H9 (cell line): Measurements from ENCODE around the gene ITPR1. TPM values are rescaled to one million over a fixed set of nuclear protein-coding genes. Genes with fewer than 3 reads are reported as not detected.

Experiments used
- DNase-seq: peaks from one replicate; pipeline ENCODE4 v3.0.0-alpha.2; 2017
- H2AFZ ChIP-seq: one replicate; pipeline ENCODE4 v1.6.1; 2013; ENCODE audit warnings: mild to moderate bottlenecking, low read length, control low read depth, moderate library complexity
- H2AK5ac ChIP-seq: 2 replicates; pipeline ENCODE4 v1.6.1; 2013; ENCODE audit warnings: low read length, control low read depth, mixed read lengths; ENCODE audit not compliant: insufficient read length
- H2BK120ac ChIP-seq: one replicate; pipeline ENCODE4 v1.6.1; 2013; ENCODE audit warnings: low read depth, mild to moderate bottlenecking, low read length, control low read depth, inconsistent platforms; ENCODE audit not compliant: poor library complexity, severe bottlenecking
- H2BK12ac ChIP-seq: 2 replicates; pipeline ENCODE4 v1.6.1; 2013; ENCODE audit warnings: low read length, control low read depth, mixed read lengths, low read depth; ENCODE audit not compliant: insufficient read length
- H2BK15ac ChIP-seq: 2 replicates; pipeline ENCODE4 v1.6.1; 2013; ENCODE audit warnings: low read depth, low read length, control low read depth
- H2BK20ac ChIP-seq: one replicate; pipeline ENCODE4 v1.6.1; 2013; ENCODE audit warnings: low read depth, mild to moderate bottlenecking, low read length, control low read depth, inconsistent platforms; ENCODE audit not compliant: poor library complexity, severe bottlenecking
- H2BK5ac ChIP-seq: 2 replicates; pipeline ENCODE4 v1.6.1; 2013; ENCODE audit warnings: low read length, control low read depth, mixed read lengths; ENCODE audit not compliant: insufficient read length
- H3K14ac ChIP-seq: 2 replicates; pipeline ENCODE4 v1.6.1; 2013; ENCODE audit warnings: low read length, control low read depth; ENCODE audit not compliant: insufficient read depth
- H3K18ac ChIP-seq: 2 replicates; pipeline ENCODE4 v1.6.1; 2013; ENCODE audit warnings: low read depth, mild to moderate bottlenecking, mixed read lengths, low read length, control low read depth; ENCODE audit not compliant: insufficient read length
- H3K23ac ChIP-seq: 2 replicates; pipeline ENCODE4 v1.6.1; 2013; ENCODE audit warnings: low read length, control low read depth, mixed read lengths, low read depth; ENCODE audit not compliant: insufficient read length
- H3K23me2 ChIP-seq: 2 replicates; pipeline ENCODE4 v1.6.1; 2013; ENCODE audit warnings: low read depth, mild to moderate bottlenecking, mixed read lengths, low read length, control low read depth; ENCODE audit not compliant: insufficient read length, poor library complexity, severe bottlenecking
- H3K27ac ChIP-seq: 2 replicates; pipeline ENCODE4 v1.5.1; 2013; ENCODE audit warnings: low read length, control low read depth, mixed read lengths, low read depth; ENCODE audit not compliant: insufficient read length
- H3K27me3 ChIP-seq: 2 replicates; pipeline ENCODE4 v1.6.1; 2013; ENCODE audit warnings: low read length, control low read depth, inconsistent platforms; ENCODE audit not compliant: insufficient read depth
- H3K4ac ChIP-seq: 2 replicates; pipeline ENCODE4 v1.6.1; 2013; ENCODE audit warnings: low read depth, mild to moderate bottlenecking, control low read depth, inconsistent platforms, low read length, moderate library complexity
- H3K4me1 ChIP-seq: 2 replicates; pipeline ENCODE4 v1.6.1; 2013; ENCODE audit warnings: low read length, control low read depth, inconsistent platforms; ENCODE audit not compliant: insufficient read depth
- H3K4me2 ChIP-seq: 2 replicates; pipeline ENCODE4 v1.6.1; 2013; ENCODE audit warnings: low read length, control low read depth, mixed read lengths; ENCODE audit not compliant: insufficient read length, insufficient read depth
- H3K56ac ChIP-seq: 2 replicates; pipeline ENCODE4 v1.6.1; 2013; ENCODE audit warnings: low read depth, mild to moderate bottlenecking, mixed read lengths, low read length, control low read depth; ENCODE audit not compliant: insufficient read length
- H3K79me1 ChIP-seq: 2 replicates; pipeline ENCODE4 v1.6.1; 2013; ENCODE audit warnings: low read depth, mild to moderate bottlenecking, moderate library complexity, low read length, control low read depth, inconsistent platforms; ENCODE audit not compliant: insufficient read depth, poor library complexity, severe bottlenecking
- H3K79me2 ChIP-seq: 2 replicates; pipeline ENCODE4 v1.6.1; 2013; ENCODE audit warnings: low read length, control low read depth, inconsistent platforms; ENCODE audit not compliant: insufficient read depth
- H3K9ac ChIP-seq: 2 replicates; pipeline ENCODE4 v1.6.1; 2013; ENCODE audit warnings: low read length, control low read depth, mixed read lengths; ENCODE audit not compliant: insufficient read length; ENCODE audit errors: extremely low read depth
- H3K9me3 ChIP-seq: one replicate; pipeline ENCODE4 v1.6.1; 2013; ENCODE audit warnings: low read depth, low read length, inconsistent platforms; ENCODE audit not compliant: control insufficient read depth
- H3T11ph ChIP-seq: one replicate; pipeline ENCODE4 v1.6.1; 2013; ENCODE audit warnings: mild to moderate bottlenecking, low read length, control low read depth, inconsistent platforms
- H4K20me1 ChIP-seq: one replicate; pipeline ENCODE4 v1.6.1; 2013; ENCODE audit not compliant: control insufficient read depth, insufficient read length, insufficient read depth
- H4K5ac ChIP-seq: 2 replicates; pipeline ENCODE4 v1.6.1; 2013; ENCODE audit warnings: low read depth, mild to moderate bottlenecking, mixed read lengths, low read length, control low read depth; ENCODE audit not compliant: insufficient read length
- H4K8ac ChIP-seq: replicated peaks from 2 replicates; pipeline ENCODE4 v1.6.1; 2013; ENCODE audit warnings: low read length, control low read depth, mixed read lengths, low read depth; ENCODE audit not compliant: insufficient read length
- H4K91ac ChIP-seq: 2 replicates; pipeline ENCODE4 v1.6.1; 2013; ENCODE audit warnings: low read depth, mild to moderate bottlenecking, moderate library complexity, mixed read lengths, low read length, control low read depth; ENCODE audit not compliant: insufficient read length
- H3K27ac Mint-ChIP-seq, 3 experiments: 2 replicates in 2 of 3; 3 replicates in 1 of 3; pipeline ENCODE4 v1.8.0; 2020 to 2021; ENCODE audit warnings: mixed read lengths in 3 of 3, mild to moderate bottlenecking in 1 of 3, moderate library complexity in 1 of 3
- H3K27me3 Mint-ChIP-seq: 2 replicates; pipeline ENCODE4 v1.8.0; 2021; ENCODE audit warnings: low read depth, mild to moderate bottlenecking, moderate library complexity, mixed read lengths
- H3K36me3 Mint-ChIP-seq, 3 experiments: 2 replicates in 2 of 3; 3 replicates in 1 of 3; pipeline ENCODE4 v1.8.0; 2020 to 2021; ENCODE audit warnings: low read depth in 3 of 3, mixed read lengths in 3 of 3; ENCODE audit not compliant: insufficient read depth in 1 of 3
- H3K4me1 Mint-ChIP-seq, 2 experiments: 2 replicates each; pipeline ENCODE4 v1.8.0; 2020; ENCODE audit warnings: mixed read lengths in 2 of 2
- H3K4me3 Mint-ChIP-seq, 2 experiments: 2 replicates in 1 of 2; 3 replicates in 1 of 2; pipeline ENCODE4 v1.8.0; 2020 to 2021; ENCODE audit warnings: mild to moderate bottlenecking in 2 of 2, mixed read lengths in 2 of 2, moderate library complexity in 1 of 2
- H3K9me3 Mint-ChIP-seq, 2 experiments: 2 replicates in 1 of 2; 3 replicates in 1 of 2; pipeline ENCODE4 v1.8.0; 2020; ENCODE audit warnings: mild to moderate bottlenecking in 2 of 2, mixed read lengths in 2 of 2, moderate library complexity in 1 of 2
- WGBS: extraction: QIAGEN DNeasy Blood & Tissue Kit; methylation state at CpG from one replicate; pipeline ENCODE4 v1.1.7; 2013; ENCODE audit warnings: missing lambda C conversion rate, low lambda C conversion rate, mixed read lengths; ENCODE audit not compliant: insufficient read length; ENCODE audit errors: extremely low coverage; 5-methylcytosine and 5-hydroxymethylcytosine counted together
- total RNA-seq: library from RNA; stranded (reverse); gene quantifications from 2 replicates; pipeline ENCODE4 v1.2.1, GENCODE V29; 2021
- TF ChIP-seq, protein P1 (sequence below): fragments of 200-600 bp; sonication (generic); conservative IDR thresholded peaks from 3 replicates; pipeline ENCODE4 v1.8.0; 2021; ENCODE audit warnings: antibody characterized with exemption, mild to moderate bottlenecking

ITPR1 gene
- total RNA-seq, 1 experiment from 2014 or later: 4.2 TPM

DNA sequence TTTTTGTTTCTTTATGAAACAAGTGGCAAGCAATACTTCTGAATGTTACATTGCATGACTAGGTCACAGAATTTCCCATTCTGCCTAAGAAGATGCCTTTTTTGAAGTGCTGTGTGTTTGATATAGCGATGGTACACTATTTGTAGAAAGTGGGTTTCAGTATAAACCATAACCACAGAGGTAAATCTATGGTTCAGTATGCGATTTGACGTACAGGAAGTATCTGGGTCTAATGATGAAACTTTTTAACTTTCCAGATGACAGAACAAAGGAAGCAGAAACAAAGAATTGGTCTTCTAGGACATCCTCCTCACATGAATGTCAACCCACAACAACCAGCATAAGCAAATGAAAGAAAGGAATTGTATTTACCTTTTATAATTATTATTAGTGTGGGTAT is 352.7 kb downstream of the ITPR1 start:
- Histone ChIP-seq H4K5ac (no peak overlapping the region), H4K91ac (no peak overlapping the region), H3K9me3 (no peaks in the 10 kb centered on the region), H2BK20ac (no peak overlapping the region), H2BK120ac (no peak overlapping the region), H3K23ac (no peak overlapping the region), H4K8ac (no peak overlapping the region), H3T11ph (no peak overlapping the region), H3K14ac (no peak overlapping the region), H2BK12ac (no peak overlapping the region), H3K4me1 (no peaks in the 10 kb centered on the region; the same call in 1 of the 2 replicates), H2BK15ac (no peak overlapping the region), H3K4me2 (no peak overlapping the region), H3K27me3 (no peaks in the 10 kb centered on the region), H3K4ac (no peak overlapping the region), H4K20me1 (no peaks in the 10 kb centered on the region), H3K79me2 (no peaks in the 10 kb centered on the region), H3K23me2 (no peaks in the 10 kb centered on the region), H2BK5ac (no peak overlapping the region), H3K79me1 (no peaks in the 10 kb centered on the region), H3K56ac (no peak overlapping the region), H3K9ac (no peak overlapping the region), H3K27ac (no peak overlapping the region), H3K18ac (no peak overlapping the region), H2AFZ (no peak overlapping the region), H2AK5ac (no peak overlapping the region)
- no CpG with 5 or more reads among the region's 3 CpGs for WGBS
- no peaks in the 10 kb centered on the region for H3K9me3 Mint-ChIP-seq
- TF ChIP-seq, protein P1, sequence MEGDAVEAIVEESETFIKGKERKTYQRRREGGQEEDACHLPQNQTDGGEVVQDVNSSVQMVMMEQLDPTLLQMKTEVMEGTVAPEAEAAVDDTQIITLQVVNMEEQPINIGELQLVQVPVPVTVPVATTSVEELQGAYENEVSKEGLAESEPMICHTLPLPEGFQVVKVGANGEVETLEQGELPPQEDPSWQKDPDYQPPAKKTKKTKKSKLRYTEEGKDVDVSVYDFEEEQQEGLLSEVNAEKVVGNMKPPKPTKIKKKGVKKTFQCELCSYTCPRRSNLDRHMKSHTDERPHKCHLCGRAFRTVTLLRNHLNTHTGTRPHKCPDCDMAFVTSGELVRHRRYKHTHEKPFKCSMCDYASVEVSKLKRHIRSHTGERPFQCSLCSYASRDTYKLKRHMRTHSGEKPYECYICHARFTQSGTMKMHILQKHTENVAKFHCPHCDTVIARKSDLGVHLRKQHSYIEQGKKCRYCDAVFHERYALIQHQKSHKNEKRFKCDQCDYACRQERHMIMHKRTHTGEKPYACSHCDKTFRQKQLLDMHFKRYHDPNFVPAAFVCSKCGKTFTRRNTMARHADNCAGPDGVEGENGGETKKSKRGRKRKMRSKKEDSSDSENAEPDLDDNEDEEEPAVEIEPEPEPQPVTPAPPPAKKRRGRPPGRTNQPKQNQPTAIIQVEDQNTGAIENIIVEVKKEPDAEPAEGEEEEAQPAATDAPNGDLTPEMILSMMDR: no peak
- H3K4me3 Mint-ChIP-seq: no peak overlapping the region
- no peak overlapping the region for H3K27ac Mint-ChIP-seq
- H3K27me3 Mint-ChIP-seq: no peaks in the 10 kb centered on the region; the same call in 1 of the 2 replicates
- H3K36me3 Mint-ChIP-seq: no peaks in the 10 kb centered on the region
- H3K4me1 Mint-ChIP-seq: peaks cover 8 to 14% of the 10 kb centered on the region in 2 experiments
- no peak for DNase-seq
